GM12878 (cell line): ENCODE data around the gene ANO7. TPM values are rescaled to one million over a fixed set of nuclear protein-coding genes. Genes with fewer than 3 reads are reported as not detected.
A peak's percentile ranks its signal among the peaks of the same experiment; 100 is the strongest.

Source experiments
- ATAC-seq: fragments of 200-7000 bp; cut with Tn5 transposase; 3 replicates; pipeline ENCODE4 v1.9.1; 2020; ENCODE audit warnings: mild to moderate bottlenecking, moderate library complexity
- BruUV-seq: library from RNA; stranded (reverse); fragments of 400-500 nt; replicated peaks from 2 replicates; lab custom pipeline; 2021; lab: Mats Ljungman, UMichigan
- CTCF ChIA-PET: fragments of 300-600 bp; sonication (Branson Sonifier 250); formaldehyde crosslinking; extraction: SDS; loops from one replicate; lab custom pipeline; 2021; ENCODE audit warnings: inconsistent platforms; lab: Yijun Ruan, JAX
- POLR2A ChIA-PET: fragments of 350-600 bp; formaldehyde crosslinking; extraction: SDS; loops from one replicate; lab custom pipeline; 2021; ENCODE audit warnings: inconsistent platforms; lab: Charles Lee
- RAD21 ChIA-PET: fragments of 300-600 bp; sonication (Branson Sonifier 250); formaldehyde crosslinking; loops from one replicate; lab custom pipeline; 2023; ENCODE audit warnings: antibody characterized with exemption; ENCODE audit not compliant: unreplicated experiment; lab: Charles Lee
- SMC1A ChIA-PET: fragments of 300-600 bp; sonication (Branson Sonifier 250); formaldehyde crosslinking; loops from one replicate; lab custom pipeline; 2023; ENCODE audit not compliant: unreplicated experiment, uncharacterized antibody; lab: Charles Lee
- DNase-seq: peaks from one replicate; pipeline ENCODE4 v3.0.0-alpha.2; 2011; ENCODE audit warnings: low read depth, low spot score
- FAIRE-seq: peaks from 3 replicates; lab custom pipeline; 2011; peaks lifted over from hg19 to GRCh38; lab: Jason Lieb, UNC
- H2AFZ ChIP-seq: 2 replicates; pipeline ENCODE4 v1.6.0; 2011; ENCODE audit warnings: low read depth, low read length, control low read depth; ENCODE audit not compliant: control insufficient read depth
- H3K27ac ChIP-seq: 2 replicates; pipeline ENCODE4 v1.5.1; 2011; ENCODE audit warnings: control low read depth; ENCODE audit not compliant: control insufficient read depth, insufficient read depth
- H3K27me3 ChIP-seq, 2 experiments: replicated peaks in 1 of 2; 2 replicates each; pipeline versions ENCODE4 v1.6.0 to v1.6.1; 2011; ENCODE audit warnings: low read length in 1 of 2; ENCODE audit not compliant: control insufficient read depth in 2 of 2, insufficient read depth in 2 of 2
- H3K36me3 ChIP-seq, 2 experiments: 2 replicates each; pipeline ENCODE4 v1.5.1; 2011; ENCODE audit warnings: low read length in 1 of 2; ENCODE audit not compliant: control insufficient read depth in 2 of 2, insufficient read depth in 2 of 2
- H3K4me1 ChIP-seq: 2 replicates; pipeline ENCODE4 v1.6.1; 2011; ENCODE audit warnings: mild to moderate bottlenecking, low read length, moderate library complexity, mixed read lengths; ENCODE audit not compliant: control insufficient read depth, insufficient read depth
- H3K4me2 ChIP-seq: 2 replicates; pipeline ENCODE4 v1.6.0; 2011; ENCODE audit warnings: control low read depth; ENCODE audit not compliant: control insufficient read depth, insufficient read depth
- H3K4me3 ChIP-seq: fragments of 200-600 bp; sonication (generic); 2 replicates; pipeline ENCODE4 v1.5.1; 2016
- H3K79me2 ChIP-seq: 2 replicates; pipeline ENCODE4 v1.6.0; 2011; ENCODE audit warnings: low read length; ENCODE audit not compliant: control insufficient read depth, insufficient read depth
- H3K9ac ChIP-seq: 2 replicates; pipeline ENCODE4 v1.8.0; 2011; ENCODE audit warnings: low read length, control low read depth, mixed read lengths; ENCODE audit not compliant: control insufficient read depth, insufficient read depth
- H3K9me3 ChIP-seq: replicated peaks from 3 replicates; pipeline ENCODE4 v1.5.1; 2011; ENCODE audit warnings: mild to moderate bottlenecking, low read length; ENCODE audit not compliant: control insufficient read depth, insufficient read depth
- H4K20me1 ChIP-seq: 2 replicates; pipeline ENCODE4 v1.6.0; 2011; ENCODE audit not compliant: control insufficient read depth, insufficient read depth
- POLR2A ChIP-seq: IDR thresholded peaks from 2 replicates; pipeline ENCODE4 v1.6.1; 2011; ENCODE audit warnings: low read depth, mild to moderate bottlenecking, low read length
- WGBS: methylation state at CpG from one replicate; pipeline ENCODE4 v1.1.6; 2016; ENCODE audit warnings: low lambda C conversion rate; ENCODE audit not compliant: insufficient replicate concordance, insufficient coverage; ENCODE audit errors: missing lambda C conversion rate; 5-methylcytosine and 5-hydroxymethylcytosine counted together
- in situ Hi-C: fragments of 300-500 bp; cut with MboI; formaldehyde crosslinking; loops from 9 replicates; pipeline ENCODE4 v1.14.3; 2018; ENCODE audit warnings: mixed read lengths
- intact Hi-C: fragments of 100-400 bp; cut with micrococcal nuclease; formaldehyde crosslinking; loops from one replicate; pipeline ENCODE4 v1.14.2; 2022; ENCODE audit not compliant: unreplicated experiment
- polyA plus RNA-seq, 11 experiments: library from polyadenylated mRNA; depleted of rRNA in 4 of 11; unstranded in 6 of 11; stranded (reverse) in 5 of 11; fragments of >200 nt; fragmentation: Nextera tagmentation in 4 of 11; fragmentation: Illumina TruSeq in 1 of 11; extraction: Ambion mirVana in 4 of 11; extraction: Trizol in 1 of 11; gene quantifications; 1 replicate in 1 of 11; 2 replicates in 10 of 11; pipeline versions ENCODE4 v1.2.1 to v1.2.3, GENCODE V29; 2011 to 2016; ENCODE audit warnings: inconsistent platforms in 2 of 11, missing spikeins in 2 of 11, low read depth in 1 of 11
- total RNA-seq, 4 experiments: library from RNA; depleted of rRNA in 3 of 4; stranded (reverse); fragments of >200 nt in 3 of 4; fragmentation: Illumina TruSeq in 1 of 4; extraction: Trizol in 1 of 4; gene quantifications; 2 replicates each; pipeline versions ENCODE4 v1.2.1 to v1.2.3, GENCODE V29; 2013 to 2021
- TF ChIP-seq, protein P1 (sequence below): fragments of 450-650 bp; IDR thresholded peaks from 2 replicates; pipeline ENCODE4 v1.6.1; 2017; ENCODE audit warnings: mild to moderate bottlenecking
- TF ChIP-seq, protein P2 (sequence below): IDR thresholded peaks from 2 replicates; pipeline ENCODE4 v1.6.1; 2011; ENCODE audit warnings: borderline replicate concordance, low read depth, mild to moderate bottlenecking, moderate library complexity, low read length; ENCODE audit not compliant: insufficient read depth, poor library complexity, severe bottlenecking

The ANO7 gene
- total and polyA plus RNA-seq, 10 of the 15 experiments (the other 5 are each of a cell fraction or from before 2014, with no cell fraction given): 0.08 to 1.4 (median 0.44) TPM

DNA sequence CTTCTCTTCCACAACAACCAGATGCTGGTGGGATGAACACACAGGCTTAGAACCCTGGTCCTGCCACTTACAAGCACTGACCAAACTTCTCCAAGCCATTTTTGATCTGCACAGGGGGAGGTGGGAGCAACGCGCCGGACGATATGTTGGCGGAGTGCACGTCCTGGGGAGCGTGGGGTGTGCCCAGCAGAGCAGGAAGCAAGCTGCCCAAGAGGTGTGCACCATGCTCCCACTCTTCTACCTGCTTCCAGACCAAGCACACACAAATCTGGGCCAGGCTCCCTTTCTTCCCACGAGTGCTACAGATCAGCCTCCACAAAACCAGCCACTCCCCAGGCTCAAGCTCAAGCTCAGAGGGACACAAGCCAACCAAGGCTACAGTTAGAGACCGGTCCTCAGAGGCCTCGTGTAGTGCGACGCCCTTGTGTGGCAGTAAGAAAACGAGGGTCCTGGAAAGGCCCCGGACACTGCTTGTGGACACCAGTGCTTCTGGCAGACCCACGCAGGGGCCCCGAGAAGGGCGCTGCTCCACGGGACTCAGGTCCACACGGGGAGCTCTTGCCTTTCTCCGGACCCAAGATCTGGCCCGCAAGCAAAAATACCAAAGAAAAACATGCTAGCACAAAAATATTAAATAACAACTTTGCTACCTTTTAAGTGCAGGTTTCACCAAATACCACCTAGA is 52.0 kb downstream of the ANO7 start:
- no peak overlapping the region for H3K4me2 ChIP-seq
- H3K9me3 ChIP-seq: no peaks in the 10 kb centered on the region
- TF ChIP-seq POLR2A: peak; percentile 35; the same call in 1 of the 2 replicates
- TF ChIP-seq, protein P1, sequence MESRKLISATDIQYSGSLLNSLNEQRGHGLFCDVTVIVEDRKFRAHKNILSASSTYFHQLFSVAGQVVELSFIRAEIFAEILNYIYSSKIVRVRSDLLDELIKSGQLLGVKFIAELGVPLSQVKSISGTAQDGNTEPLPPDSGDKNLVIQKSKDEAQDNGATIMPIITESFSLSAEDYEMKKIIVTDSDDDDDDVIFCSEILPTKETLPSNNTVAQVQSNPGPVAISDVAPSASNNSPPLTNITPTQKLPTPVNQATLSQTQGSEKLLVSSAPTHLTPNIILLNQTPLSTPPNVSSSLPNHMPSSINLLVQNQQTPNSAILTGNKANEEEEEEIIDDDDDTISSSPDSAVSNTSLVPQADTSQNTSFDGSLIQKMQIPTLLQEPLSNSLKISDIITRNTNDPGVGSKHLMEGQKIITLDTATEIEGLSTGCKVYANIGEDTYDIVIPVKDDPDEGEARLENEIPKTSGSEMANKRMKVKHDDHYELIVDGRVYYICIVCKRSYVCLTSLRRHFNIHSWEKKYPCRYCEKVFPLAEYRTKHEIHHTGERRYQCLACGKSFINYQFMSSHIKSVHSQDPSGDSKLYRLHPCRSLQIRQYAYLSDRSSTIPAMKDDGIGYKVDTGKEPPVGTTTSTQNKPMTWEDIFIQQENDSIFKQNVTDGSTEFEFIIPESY: no peak
- TF ChIP-seq, protein P2, sequence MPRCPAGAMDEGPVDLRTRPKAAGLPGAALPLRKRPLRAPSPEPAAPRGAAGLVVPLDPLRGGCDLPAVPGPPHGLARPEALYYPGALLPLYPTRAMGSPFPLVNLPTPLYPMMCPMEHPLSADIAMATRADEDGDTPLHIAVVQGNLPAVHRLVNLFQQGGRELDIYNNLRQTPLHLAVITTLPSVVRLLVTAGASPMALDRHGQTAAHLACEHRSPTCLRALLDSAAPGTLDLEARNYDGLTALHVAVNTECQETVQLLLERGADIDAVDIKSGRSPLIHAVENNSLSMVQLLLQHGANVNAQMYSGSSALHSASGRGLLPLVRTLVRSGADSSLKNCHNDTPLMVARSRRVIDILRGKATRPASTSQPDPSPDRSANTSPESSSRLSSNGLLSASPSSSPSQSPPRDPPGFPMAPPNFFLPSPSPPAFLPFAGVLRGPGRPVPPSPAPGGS: no peak
- ATAC-seq (no peak), DNase-seq (no peak), FAIRE-seq (no peak)
- intact Hi-C loops: no loop called here
- H3K4me1 ChIP-seq: no peaks in the 10 kb centered on the region
- no peaks in the 10 kb centered on the region for H3K79me2 ChIP-seq
- CTCF ChIA-PET: interaction anchor here (0.7 to 1.3 kb wide), 2 partner anchors 151 to 162 kb away, joined by 3 read pairs; no protein-coding TSS in a partner anchor
- in situ Hi-C loops: no loop called here
- no TSS peak for BruUV-seq
- H3K36me3 ChIP-seq: peaks cover 45 to 53% of the 10 kb centered on the region in 2 experiments
- H2AFZ ChIP-seq: no peak overlapping the region
- WGBS: 99% methylated on average over 20 of the region's 21 CpGs
- peaks cover 4% of the 10 kb centered on the region; the same call in 1 of the 2 replicates for H4K20me1 ChIP-seq
- no peaks in the 10 kb centered on the region for H3K27me3 ChIP-seq
- no peak overlapping the region for H3K9ac ChIP-seq
- no peak overlapping the region for H3K4me3 ChIP-seq
- RAD21 ChIA-PET: no interaction called here
- no peak overlapping the region for H3K27ac ChIP-seq
- POLR2A ChIA-PET: interaction anchor here (0.6 to 0.8 kb wide), 3 partner anchors 61 to 162 kb away, joined by 3 to 9 read pairs (median 4); no protein-coding TSS in a partner anchor
- SMC1A ChIA-PET: no interaction called here
